Endodermal cell (in vitro differentiated cells): ENCODE results near the gene IGHMBP2. TPM values are rescaled to one million over a fixed set of nuclear protein-coding genes. Genes with fewer than 3 reads are reported as not detected.

Experiments used
- DNase-seq: peaks from one replicate; pipeline ENCODE4 v3.0.0-alpha.2; 2017
- H3K27ac ChIP-seq: 2 replicates; pipeline ENCODE4 v1.5.1; 2013; ENCODE audit warnings: mild to moderate bottlenecking, low read depth, low read length, moderate library complexity
- H3K27me3 ChIP-seq: 2 replicates; pipeline ENCODE4 v1.6.1; 2013; ENCODE audit warnings: mild to moderate bottlenecking, low read length, moderate library complexity; ENCODE audit not compliant: insufficient read depth, control insufficient read depth, poor library complexity, severe bottlenecking
- H3K36me3 ChIP-seq: 2 replicates; pipeline ENCODE4 v1.7.0; 2013; ENCODE audit warnings: mild to moderate bottlenecking, low read length, moderate library complexity; ENCODE audit not compliant: control insufficient read depth, insufficient read depth
- H3K4me1 ChIP-seq: one replicate; pipeline ENCODE4 v1.7.0; 2013; ENCODE audit warnings: low read length; ENCODE audit not compliant: control insufficient read depth, insufficient read depth
- H3K4me3 ChIP-seq: 2 replicates; pipeline ENCODE4 v1.5.1; 2013; ENCODE audit warnings: mild to moderate bottlenecking, low read length, moderate library complexity
- H3K9ac ChIP-seq: 2 replicates; pipeline ENCODE4 v1.6.1; 2013; ENCODE audit warnings: mild to moderate bottlenecking, low read length, moderate library complexity; ENCODE audit not compliant: poor library complexity, severe bottlenecking; ENCODE audit errors: extremely low read depth
- H3K9me3 ChIP-seq: 2 replicates; pipeline ENCODE4 v1.6.1; 2013; ENCODE audit warnings: mild to moderate bottlenecking, low read length, moderate library complexity; ENCODE audit not compliant: control insufficient read depth
- H3K27ac Mint-ChIP-seq: 2 replicates; pipeline ENCODE4 v1.8.0; 2020; ENCODE audit warnings: mixed read lengths
- H3K27me3 Mint-ChIP-seq: 2 replicates; pipeline ENCODE4 v1.8.0; 2021; ENCODE audit warnings: mild to moderate bottlenecking, mixed read lengths; ENCODE audit not compliant: insufficient read depth
- H3K36me3 Mint-ChIP-seq: 2 replicates; pipeline ENCODE4 v1.8.0; 2020; ENCODE audit warnings: low read depth, mixed read lengths
- H3K4me1 Mint-ChIP-seq: 2 replicates; pipeline ENCODE4 v1.8.0; 2020; ENCODE audit warnings: mixed read lengths
- H3K4me3 Mint-ChIP-seq: 2 replicates; pipeline ENCODE4 v1.8.0; 2020; ENCODE audit warnings: mild to moderate bottlenecking, moderate library complexity, mixed read lengths
- H3K9me3 Mint-ChIP-seq: 2 replicates; pipeline ENCODE4 v1.8.0; 2020; ENCODE audit warnings: mild to moderate bottlenecking, mixed read lengths
- WGBS, 2 experiments: methylation state at CpG; one replicate each; pipeline versions ENCODE4 v1.1.5 to v1.1.7; 2013; ENCODE audit warnings: missing lambda C conversion rate in 2 of 2, mixed read lengths in 1 of 2; ENCODE audit not compliant: insufficient coverage in 1 of 2, insufficient read length in 1 of 2; 5-methylcytosine and 5-hydroxymethylcytosine counted together
- total RNA-seq, 2 donors: library from RNA; stranded (reverse); fragmentation: NEBNext Ultra II Directional in 1 of 2; extraction: Animal tissue kit (Norgen Biotek cat#: 25700) in 1 of 2; gene quantifications; 2 replicates in 1 of 2; 3 replicates in 1 of 2; pipeline ENCODE4 v1.2.1, GENCODE V29; 2021
- TF ChIP-seq, protein P1 (sequence below): fragments of 200-600 bp; sonication (generic); conservative IDR thresholded peaks from 2 replicates; pipeline ENCODE4 v1.5.0; 2021; ENCODE audit warnings: antibody characterized with exemption, mild to moderate bottlenecking

IGHMBP2 gene
- total RNA-seq, 2 donors from 2014 or later: 23.9 to 28.3 TPM

DNA sequence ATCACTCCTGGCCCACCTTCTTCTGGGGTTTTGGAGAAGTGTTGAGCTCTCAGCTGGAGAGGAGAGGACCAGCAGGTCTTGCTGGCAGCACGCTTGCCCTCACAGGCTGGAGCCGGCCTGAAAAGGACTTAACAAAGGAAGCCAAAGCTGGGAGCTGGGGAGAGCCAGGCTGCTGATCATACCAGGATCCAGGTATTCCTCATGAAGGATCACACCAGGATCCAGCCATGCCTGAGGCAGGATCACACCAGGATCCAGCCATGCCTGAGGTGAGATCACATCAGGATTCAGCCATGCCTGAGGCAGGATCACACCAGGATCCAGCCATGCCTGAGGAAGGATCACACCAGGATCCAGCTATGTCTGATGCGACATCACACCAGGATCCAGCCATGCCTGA, 60.1 kb downstream of the IGHMBP2 start:
- WGBS, 2 experiments: 91 to 100% methylated on average over 1 to 3 of the region's 3 CpGs
- no peak overlapping the region for H3K27ac ChIP-seq
- no peak overlapping the region for H3K4me3 Mint-ChIP-seq
- no peaks in the 10 kb centered on the region for H3K9me3 Mint-ChIP-seq
- no peaks in the 10 kb centered on the region for H3K36me3 ChIP-seq
- H3K4me3 ChIP-seq: no peak overlapping the region
- H3K9me3 ChIP-seq: peaks cover 3% of the 10 kb centered on the region
- H3K4me1 ChIP-seq: no peaks in the 10 kb centered on the region
- no peaks in the 10 kb centered on the region for H3K27me3 ChIP-seq
- no peak for DNase-seq
- H3K4me1 Mint-ChIP-seq: no peaks in the 10 kb centered on the region
- H3K9ac ChIP-seq: no peak overlapping the region
- H3K36me3 Mint-ChIP-seq: no peaks in the 10 kb centered on the region
- H3K27me3 Mint-ChIP-seq: peaks cover 2% of the 10 kb centered on the region
- TF ChIP-seq, protein P1, sequence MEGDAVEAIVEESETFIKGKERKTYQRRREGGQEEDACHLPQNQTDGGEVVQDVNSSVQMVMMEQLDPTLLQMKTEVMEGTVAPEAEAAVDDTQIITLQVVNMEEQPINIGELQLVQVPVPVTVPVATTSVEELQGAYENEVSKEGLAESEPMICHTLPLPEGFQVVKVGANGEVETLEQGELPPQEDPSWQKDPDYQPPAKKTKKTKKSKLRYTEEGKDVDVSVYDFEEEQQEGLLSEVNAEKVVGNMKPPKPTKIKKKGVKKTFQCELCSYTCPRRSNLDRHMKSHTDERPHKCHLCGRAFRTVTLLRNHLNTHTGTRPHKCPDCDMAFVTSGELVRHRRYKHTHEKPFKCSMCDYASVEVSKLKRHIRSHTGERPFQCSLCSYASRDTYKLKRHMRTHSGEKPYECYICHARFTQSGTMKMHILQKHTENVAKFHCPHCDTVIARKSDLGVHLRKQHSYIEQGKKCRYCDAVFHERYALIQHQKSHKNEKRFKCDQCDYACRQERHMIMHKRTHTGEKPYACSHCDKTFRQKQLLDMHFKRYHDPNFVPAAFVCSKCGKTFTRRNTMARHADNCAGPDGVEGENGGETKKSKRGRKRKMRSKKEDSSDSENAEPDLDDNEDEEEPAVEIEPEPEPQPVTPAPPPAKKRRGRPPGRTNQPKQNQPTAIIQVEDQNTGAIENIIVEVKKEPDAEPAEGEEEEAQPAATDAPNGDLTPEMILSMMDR: no peak
- no peak overlapping the region for H3K27ac Mint-ChIP-seq

DNA sequence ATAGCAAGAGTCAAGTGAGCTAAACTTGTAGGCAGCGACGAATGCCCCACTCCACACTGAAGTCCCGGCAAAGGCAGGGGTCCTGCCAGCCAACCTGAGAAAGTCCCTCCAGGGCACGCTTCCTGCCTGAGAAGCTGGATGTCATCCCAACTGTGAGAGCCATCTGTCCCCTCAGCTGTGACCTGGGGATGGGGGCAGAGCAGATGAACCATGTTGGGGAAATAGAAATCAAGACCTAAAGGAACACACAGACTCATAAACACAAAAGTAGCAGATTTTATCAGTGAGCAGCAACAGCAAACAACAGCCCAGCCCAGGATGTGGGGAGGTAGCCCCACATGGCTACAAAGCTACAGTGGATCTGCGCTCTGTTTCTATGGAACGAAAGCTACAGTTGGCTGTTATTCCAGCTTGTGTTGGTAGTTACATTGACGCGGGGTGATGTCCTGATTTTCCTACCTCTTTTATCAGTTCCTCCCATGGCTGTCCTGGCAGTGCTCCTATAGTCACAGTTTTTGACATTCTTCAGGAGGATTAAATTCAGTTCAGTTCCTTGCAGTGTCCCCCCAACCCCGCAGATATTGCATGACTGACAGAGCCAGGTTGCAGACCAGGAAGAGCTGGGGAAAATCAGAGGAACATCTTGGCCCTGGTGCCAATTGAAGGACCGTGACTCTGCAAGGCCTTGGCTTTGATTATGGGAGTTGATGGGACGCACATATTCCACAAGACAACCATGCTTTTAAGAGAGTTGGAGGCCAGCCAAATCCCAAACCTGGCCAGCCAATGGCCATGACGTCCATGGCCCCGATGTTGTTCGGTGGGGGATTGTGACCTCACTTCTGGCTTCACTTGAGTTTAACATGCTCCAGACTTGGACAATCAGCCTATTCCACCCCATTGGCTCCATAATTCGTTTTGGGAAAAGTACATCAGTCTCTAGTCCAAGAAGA, 62.5 kb downstream of the IGHMBP2 start:
- H3K4me3 Mint-ChIP-seq: no peak overlapping the region
- 93 to 98% methylated on average over 12 to 15 of the region's 15 CpGs for WGBS, 2 experiments
- DNase-seq: no peak
- peaks cover 2% of the 10 kb centered on the region for H3K27me3 Mint-ChIP-seq
- Histone ChIP-seq H3K4me3 (no peak overlapping the region), H3K4me1 (no peaks in the 10 kb centered on the region), H3K9ac (no peak overlapping the region), H3K27ac (no peak overlapping the region), H3K36me3 (no peaks in the 10 kb centered on the region), H3K27me3 (no peaks in the 10 kb centered on the region), H3K9me3 (peaks cover 3% of the 10 kb centered on the region)
- H3K36me3 Mint-ChIP-seq: no peaks in the 10 kb centered on the region
- no peak overlapping the region for H3K27ac Mint-ChIP-seq
- no peaks in the 10 kb centered on the region for H3K4me1 Mint-ChIP-seq
- no peaks in the 10 kb centered on the region for H3K9me3 Mint-ChIP-seq
- TF ChIP-seq, protein P1: no peak

DNA sequence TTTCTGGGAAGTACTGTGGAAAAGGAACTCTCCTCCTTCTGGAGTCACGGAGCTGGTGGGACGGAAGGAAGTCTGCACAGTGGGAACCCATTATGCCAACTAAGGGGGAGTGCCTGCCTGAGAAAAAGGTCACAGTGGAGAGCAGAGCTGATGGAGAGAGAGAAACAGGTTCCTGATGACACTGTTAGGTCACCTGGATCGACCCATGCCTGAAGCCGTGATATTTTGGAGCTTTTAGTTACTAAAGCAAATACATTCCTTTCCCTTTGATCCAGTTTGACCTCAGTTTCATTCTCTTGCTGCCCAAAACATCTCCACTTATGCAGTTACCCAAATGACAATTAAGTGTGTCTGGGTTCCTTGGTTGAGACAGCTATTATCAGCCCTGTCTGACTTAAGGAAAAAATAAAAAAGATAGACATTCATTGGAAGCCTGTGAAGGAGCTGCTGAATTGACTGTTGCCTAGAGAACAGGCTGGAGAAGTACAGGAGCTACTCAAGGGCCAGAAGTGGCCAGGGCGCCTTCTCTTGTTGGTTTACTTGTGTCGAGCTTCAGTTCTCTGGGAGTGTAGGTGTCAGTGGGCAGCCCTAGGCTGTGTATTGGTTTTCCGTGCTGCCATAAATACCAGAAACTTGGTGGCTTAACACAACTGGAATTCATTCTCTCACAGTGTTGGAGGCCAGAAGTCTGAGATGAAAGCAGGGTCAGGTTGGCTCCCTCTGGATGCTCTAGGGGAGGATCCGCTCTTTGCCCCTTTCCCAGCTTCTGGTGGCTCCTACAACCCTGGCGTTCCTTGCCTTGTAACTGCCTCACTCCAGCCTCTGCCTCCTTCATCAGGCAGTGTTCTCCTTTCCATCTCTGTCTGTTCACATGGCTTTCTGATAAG, 63.4 kb downstream of the IGHMBP2 start:
- no peak overlapping the region for H3K4me3 ChIP-seq
- Mint-ChIP-seq H3K4me1 (no peaks in the 10 kb centered on the region), H3K4me3 (no peak overlapping the region), H3K36me3 (no peaks in the 10 kb centered on the region), H3K9me3 (no peaks in the 10 kb centered on the region), H3K27ac (no peak overlapping the region), H3K27me3 (peaks cover 2% of the 10 kb centered on the region)
- H3K9me3 ChIP-seq: peaks cover 3% of the 10 kb centered on the region
- no peak overlapping the region for H3K9ac ChIP-seq
- no peak overlapping the region for H3K27ac ChIP-seq
- no peaks in the 10 kb centered on the region for H3K36me3 ChIP-seq
- TF ChIP-seq, protein P1: no peak
- no peaks in the 10 kb centered on the region for H3K4me1 ChIP-seq
- DNase-seq: no peak
- no peaks in the 10 kb centered on the region for H3K27me3 ChIP-seq
- 89 to 92% methylated on average over 7 to 9 of the region's 9 CpGs for WGBS, 2 experiments
